K562 (cell line): ENCODE data around the gene RUNX1.

Experiments used
- CEBPB ChIP-seq: fragments of 450-650 bp; IDR thresholded peaks from 2 replicates; pipeline ENCODE4 v1.6.1; 2016; ENCODE audit warnings: missing genetic modification characterization, missing compliant biosample characterization
- CREBBP ChIP-seq: IDR thresholded peaks from one replicate; pipeline ENCODE4 v1.6.1; 2012; ENCODE audit warnings: low read depth, mild to moderate bottlenecking, control low read depth, inconsistent platforms, low read length
- MCM3 ChIP-seq: fragments of 450-650 bp; IDR thresholded peaks from 2 replicates; pipeline ENCODE4 v1.6.1; 2016
- NRF1 ChIP-seq, 2 experiments: fragments of 450-650 bp; IDR thresholded peaks in 1 of 2; conservative IDR thresholded peaks in 1 of 2; 2 replicates each; pipeline ENCODE4 v1.6.1; 2014; ENCODE audit warnings: mild to moderate bottlenecking in 2 of 2

GRCh38 chr21:35025206-35026152 is 23.6 kb downstream of the RUNX1 start:
- TF ChIP-seq CEBPB (tag): peak; percentile 90
- no peak for TF ChIP-seq MCM3
- TF ChIP-seq NRF1 (conservative IDR thresholded peaks at IDR 0.05 in 1 of 2, IDR thresholded peaks at IDR 0.05 in 1 of 2): no peak
- TF ChIP-seq CREBBP: no peak
